ENCODE data around the gene NUMA1. TPM values are rescaled to one million over a fixed set of nuclear protein-coding genes. Genes with fewer than 3 reads are reported as not detected.

The NUMA1 gene
- total and polyA plus RNA-seq, 2 experiments from 2014 or later, result 33.2 to 104 TPM

GRCh38 chr11:72015511-72016061, 64.8 kb downstream of the NUMA1 start:
- ATAC-seq, result peak; percentile 69
- Histone ChIP-seq H4K20me1 (replicated peaks; ENCODE audit: insufficient read depth) (peaks cover 12% of the 10 kb centered on the region), H2AFZ (no peak overlapping the region), H3K4me1 (ENCODE audit: insufficient read depth) (no peaks in the 10 kb centered on the region), H3K79me2 (replicated peaks; ENCODE audit: insufficient read depth) (no peaks in the 10 kb centered on the region), H3K27ac (ENCODE audit: low read depth) (no peak overlapping the region), H3F3A (replicated peaks; ENCODE audit: low read depth) (no peaks in the 10 kb centered on the region), H3K27me3 (ENCODE audit: insufficient read depth) (no peaks in the 10 kb centered on the region), H3K4me3 (no peak overlapping the region), H3K4me2 (no peak overlapping the region), H3K9me2 (ENCODE audit: insufficient read depth) (no peaks in the 10 kb centered on the region), H3K36me3 (ENCODE audit: insufficient read depth) (peaks cover 33% of the 10 kb centered on the region)
- no peak overlapping the region for H3K4me3 Mint-ChIP-seq
- peaks cover 95% of the 10 kb centered on the region for H3K36me3 Mint-ChIP-seq (ENCODE audit: low read depth)
- H3K27ac Mint-ChIP-seq, result no peak overlapping the region
- H3K27me3 Mint-ChIP-seq (ENCODE audit: insufficient read depth, low read depth, poor library complexity), result peaks cover 18% of the 10 kb centered on the region
- no peaks in the 10 kb centered on the region for H3K9me3 Mint-ChIP-seq
- peak; percentile 50 for DNase-seq (ENCODE audit: low spot score)
- no peaks in the 10 kb centered on the region; the same call in 2 of the 3 replicates for H3K4me1 Mint-ChIP-seq
- TF ChIP-seq STAT1 (IDR thresholded peaks at IDR 0.05; ENCODE audit: unreplicated experiment) (no peak), CTCF (conservative IDR thresholded peaks at IDR 0.05; ENCODE audit: low read depth in 2 of 2) (peak; percentile 49 to 69), POLR2AphosphoS5 (IDR thresholded peaks at IDR 0.05; ENCODE audit: low read depth) (no peak), REST (IDR thresholded peaks at IDR 0.05; ENCODE audit: unreplicated experiment) (no peak)

- Histone ChIP-seq H3K4me2 (no peak overlapping the region), H3K36me3 (ENCODE audit: insufficient read depth) (peaks cover 27% of the 10 kb centered on the region), H3K27ac (ENCODE audit: low read depth) (no peak overlapping the region), H3K4me3 (no peak overlapping the region), H3K4me1 (ENCODE audit: insufficient read depth) (no peaks in the 10 kb centered on the region), H3K27me3 (ENCODE audit: insufficient read depth) (no peaks in the 10 kb centered on the region), H4K20me1 (replicated peaks; ENCODE audit: insufficient read depth) (peaks cover 15% of the 10 kb centered on the region), H3F3A (replicated peaks; ENCODE audit: low read depth) (no peaks in the 10 kb centered on the region), H3K79me2 (replicated peaks; ENCODE audit: insufficient read depth) (no peaks in the 10 kb centered on the region), H2AFZ (no peak overlapping the region), H3K9me2 (ENCODE audit: insufficient read depth) (no peaks in the 10 kb centered on the region)
- DNase-seq (ENCODE audit: low spot score), result no peak
- no peaks in the 10 kb centered on the region; the same call in 2 of the 3 replicates for H3K4me1 Mint-ChIP-seq
- no peak overlapping the region for H3K4me3 Mint-ChIP-seq
- no peak overlapping the region for H3K27ac Mint-ChIP-seq
- peaks cover 96% of the 10 kb centered on the region for H3K36me3 Mint-ChIP-seq (ENCODE audit: low read depth)
- H3K27me3 Mint-ChIP-seq (ENCODE audit: insufficient read depth, low read depth, poor library complexity), result peaks cover 18% of the 10 kb centered on the region
- no peak for ATAC-seq
- no peaks in the 10 kb centered on the region for H3K9me3 Mint-ChIP-seq
- TF ChIP-seq CTCF (conservative IDR thresholded peaks at IDR 0.05; ENCODE audit: low read depth in 2 of 2), result no peak
- TF ChIP-seq ZNF331 (CRISPR knock-in tag; IDR thresholded peaks at IDR 0.05; ENCODE audit: low read depth), result no peak
- no peak for TF ChIP-seq NANOG (IDR thresholded peaks at IDR 0.05; ENCODE audit: borderline replicate concordance)
- no peak for TF ChIP-seq EZH2phosphoT487 (IDR thresholded peaks at IDR 0.05; ENCODE audit: unreplicated experiment)
- TF ChIP-seq REST (IDR thresholded peaks at IDR 0.05; ENCODE audit: unreplicated experiment), result no peak
- TF ChIP-seq STAT1 (IDR thresholded peaks at IDR 0.05; ENCODE audit: unreplicated experiment), result no peak
- no peak for TF ChIP-seq POLR2AphosphoS5 (IDR thresholded peaks at IDR 0.05; ENCODE audit: low read depth)
- no peak for TF ChIP-seq EZH2 (IDR thresholded peaks at IDR 0.05; ENCODE audit: low read depth, unreplicated experiment)
These were observed 65.5 kb downstream of the NUMA1 start for GRCh38 chr11:72014761-72015320.
